SK-N-DZ (cell line): ENCODE measurements around the gene IFNA4. TPM values are rescaled to one million over a fixed set of nuclear protein-coding genes. Genes with fewer than 3 reads are reported as not detected.
"Not testable (repeated sequence)": the region's sequence is repeated elsewhere in the genome, so short reads cannot be mapped to it uniquely, and the experiment has no call there.

Experiments
- DNase-seq: peaks from one replicate; pipeline ENCODE4 v3.0.0-alpha.2; 2015; ENCODE audit warnings: low spot score
- polyA plus RNA-seq, 2 experiments: library from polyadenylated mRNA; depleted of rRNA; stranded (reverse); fragments of >200 nt; gene quantifications; 2 replicates each; pipeline ENCODE4 v1.2.3, GENCODE V29; 2014

IFNA4 gene
- not detected in 2 replicates for polyA plus RNA-seq (2014; cell fraction: cytosol; rRNA removed)
- polyA plus RNA-seq (2014; cell fraction: nucleus; rRNA removed): not detected in 2 replicates

GRCh38 chr9:21187487-21187886 is at the start of gene IFNA4:
Gene IFNA4, minus strand, starts transcription at chr9:21187587. Its CDS starts 56 bp downstream, at chr9:21187531.
- not testable (repeated sequence) for DNase-seq

DNA sequence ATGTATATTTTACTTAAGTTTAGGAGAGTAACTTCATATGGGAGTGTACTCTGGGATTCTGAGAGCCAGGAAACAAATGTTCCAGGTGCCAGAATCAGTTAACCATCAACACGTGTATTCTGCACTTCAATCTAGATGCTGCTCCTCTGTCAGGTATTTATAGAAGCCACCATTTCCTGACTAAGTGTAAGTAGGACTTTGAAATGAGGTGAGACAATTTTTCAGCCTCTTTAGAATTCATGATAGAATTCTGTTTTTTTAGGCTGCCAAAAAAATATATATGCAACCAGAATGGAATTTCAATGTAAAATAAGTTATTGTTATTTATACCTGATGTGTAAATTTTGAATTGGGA is 49.0 kb upstream of the IFNA4 start:
- not testable (repeated sequence) for DNase-seq

- DNase-seq: not testable (repeated sequence)
Observed at GRCh38 chr9:21235468-21236359, 48.3 kb upstream of the IFNA4 start.

DNA sequence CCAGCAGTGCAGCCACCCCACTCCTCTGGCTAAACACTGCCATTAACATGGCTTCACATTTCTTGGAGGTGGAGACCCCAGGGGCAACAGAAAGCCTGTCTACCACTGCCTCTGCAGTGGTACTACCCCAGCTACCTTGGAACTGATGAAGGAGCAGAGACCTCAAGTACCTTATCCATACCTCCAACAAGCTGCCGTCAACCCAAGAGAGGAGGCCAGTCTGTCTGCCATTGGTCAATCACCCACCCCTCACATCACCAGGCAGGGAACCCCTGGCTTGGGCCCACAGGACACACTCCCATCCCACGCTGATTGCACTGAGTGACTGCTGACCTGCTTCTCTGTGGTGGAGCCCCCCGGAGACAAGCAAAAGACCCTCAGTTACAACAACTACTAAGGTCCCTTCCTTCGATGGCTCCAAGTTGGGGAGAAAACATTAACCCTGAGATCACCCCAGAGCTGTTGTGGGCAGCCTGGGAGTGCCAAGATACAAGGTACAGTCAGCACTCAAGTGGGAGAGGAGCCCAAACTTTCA is 46.8 kb upstream of the IFNA4 start:
- no peak for DNase-seq

DNA sequence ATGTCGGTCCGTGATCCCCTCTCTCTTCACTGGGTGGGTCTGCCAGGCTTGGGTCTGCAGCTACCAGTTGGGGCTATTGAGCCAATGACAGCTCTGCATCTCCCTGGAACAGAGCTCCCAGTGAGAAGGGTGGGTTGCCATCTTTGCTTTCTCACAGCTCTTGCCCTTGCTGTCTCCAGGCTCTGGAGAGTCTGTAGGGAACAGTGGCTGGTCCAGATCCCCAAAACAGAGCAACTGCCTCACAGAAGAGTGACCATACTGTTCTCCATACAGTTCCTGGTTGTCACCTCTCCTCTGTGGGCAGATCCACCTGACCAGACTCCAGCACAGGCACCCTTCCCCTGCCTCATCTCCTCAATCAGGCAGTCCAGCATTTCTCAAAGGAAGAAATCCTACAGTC is 45.9 kb upstream of the IFNA4 start:
- DNase-seq: no peak

DNA sequence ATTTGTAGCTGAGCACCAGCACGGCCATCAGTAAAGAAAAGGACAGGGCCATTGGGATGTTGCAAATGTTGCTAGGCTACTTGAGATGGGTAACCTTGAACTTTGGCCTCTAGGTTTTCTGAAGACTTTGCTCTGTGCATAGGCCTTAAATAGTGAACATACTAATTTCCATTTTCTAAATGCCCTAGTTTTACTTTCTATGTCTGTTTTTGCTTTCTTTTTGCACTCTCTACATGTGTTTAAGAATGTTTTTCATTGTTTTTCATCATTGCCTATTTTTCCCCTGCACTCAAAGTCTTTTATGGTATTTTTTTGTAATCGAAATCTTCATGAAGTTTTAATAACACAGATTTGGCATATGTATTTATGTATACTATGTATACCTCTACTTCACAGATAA is 40.7 kb upstream of the IFNA4 start, which contains the start of gene IFNA17:
Gene IFNA17 (minus strand): TSS at position 101 of the 400 bp plus-strand sequence. CDS start 49 bp downstream, at position 52.
- DNase-seq: no peak

DNA sequence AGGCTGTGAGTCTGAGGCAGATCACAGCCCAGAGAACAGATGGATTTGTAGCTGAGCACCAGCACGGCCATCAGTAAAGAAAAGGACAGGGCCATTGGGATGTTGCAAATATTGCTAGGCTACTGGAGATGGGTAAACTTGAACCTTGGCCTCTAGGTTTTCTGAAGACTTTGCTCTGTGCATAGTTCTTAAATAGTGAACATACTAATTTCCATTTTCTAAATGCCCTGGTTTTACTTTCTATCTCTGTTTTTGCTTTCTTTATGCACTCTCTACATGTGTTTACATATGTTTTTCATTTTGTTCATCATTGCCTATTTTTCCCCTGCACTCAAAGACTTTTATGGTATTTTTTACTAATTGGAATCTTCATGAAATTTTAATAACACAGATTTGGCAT is 29.8 kb upstream of the IFNA4 start, which contains the start of gene IFNA16:
Gene IFNA16 (minus strand): TSS at position 101 of the 400 bp plus-strand sequence. CDS start 6 bp downstream, at position 95.
- DNase-seq: not testable (repeated sequence)

DNA sequence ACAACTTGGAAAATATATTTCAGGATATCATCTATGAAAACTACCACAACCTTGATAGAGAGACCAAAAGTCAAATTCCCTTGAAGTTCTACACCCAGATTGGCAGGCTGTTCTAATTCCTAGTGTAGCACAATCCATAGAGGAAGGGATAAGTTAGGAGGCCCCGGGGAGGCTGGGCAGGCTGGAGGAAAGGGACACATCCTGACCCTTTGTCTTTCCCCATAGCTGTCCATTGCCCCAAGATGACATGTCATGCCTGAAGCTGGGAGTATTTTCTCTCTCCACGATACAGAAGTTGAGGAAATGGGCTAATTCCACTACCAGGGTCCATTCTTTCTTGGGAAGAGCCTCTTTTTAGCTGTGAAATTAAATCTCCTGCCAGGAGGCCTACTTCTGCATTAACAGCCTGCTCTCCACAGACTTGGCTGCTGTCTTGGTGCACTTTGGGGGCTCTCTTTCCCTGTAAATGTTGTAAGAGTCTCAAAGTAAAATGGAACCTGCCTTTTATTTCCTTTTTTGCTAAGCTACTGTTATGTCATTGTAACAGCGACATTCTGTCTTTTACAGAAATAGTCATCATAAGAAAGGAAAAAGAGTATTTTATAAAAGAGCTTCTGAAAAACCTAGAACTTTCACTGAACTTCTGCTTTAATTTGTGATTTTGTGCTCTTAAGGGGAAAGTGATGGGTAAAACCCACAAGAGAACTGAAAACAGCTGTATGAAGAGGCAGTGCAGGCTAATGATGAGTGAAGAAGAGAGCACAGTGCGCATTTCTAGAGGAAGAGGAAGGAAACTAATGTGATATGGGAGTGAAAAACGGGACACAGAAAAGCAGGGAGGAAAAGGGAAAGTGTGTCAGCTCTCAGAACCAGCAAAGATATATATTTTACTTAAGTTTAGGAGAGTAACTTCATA is 26.3 kb upstream of the IFNA4 start:
- not testable (repeated sequence) for DNase-seq

DNA sequence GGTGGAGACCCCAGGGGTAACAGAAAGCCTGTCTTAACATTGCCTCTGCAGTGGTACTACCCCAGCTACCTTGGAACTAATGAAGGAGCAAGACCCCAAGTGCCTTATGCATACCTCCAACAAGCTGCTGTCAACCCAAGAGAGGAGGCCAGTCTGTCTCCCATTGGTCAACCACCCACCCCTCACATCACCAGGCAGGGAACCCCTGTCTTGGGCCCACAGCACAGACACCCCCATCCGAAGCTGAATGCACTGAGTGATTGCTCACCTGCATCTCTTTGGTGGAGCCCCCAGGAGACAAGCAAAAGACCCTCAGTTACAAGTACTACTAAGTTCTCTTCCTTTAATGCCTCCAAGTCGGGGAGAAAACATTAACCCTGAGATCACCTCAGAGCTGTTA is 24.8 kb upstream of the IFNA4 start:
- not testable (repeated sequence) for DNase-seq

DNA sequence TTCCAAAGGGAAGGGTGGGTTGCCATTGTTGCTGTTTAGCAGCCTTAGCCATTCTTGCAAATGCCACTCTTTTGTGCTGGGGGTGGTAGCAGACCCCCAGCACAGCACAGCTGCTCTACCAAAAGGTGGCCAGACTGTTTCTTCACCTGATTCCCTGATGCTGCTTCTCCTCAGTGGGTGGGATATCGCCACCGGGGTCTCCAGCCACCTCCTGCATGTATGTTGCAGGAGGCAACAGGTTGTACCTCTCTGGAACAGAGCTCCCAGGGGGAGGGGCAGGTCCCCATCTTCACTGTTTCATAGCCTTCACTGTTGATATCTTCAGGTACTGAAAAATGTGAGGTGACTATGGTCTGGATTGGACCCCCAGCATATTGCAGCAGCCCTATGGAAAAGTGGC is 23.4 kb upstream of the IFNA4 start:
- DNase-seq: not testable (repeated sequence)

- DNase-seq: no peak
Observed at GRCh38 chr9:21210311-21210710, 22.9 kb upstream of the IFNA4 start.

DNA sequence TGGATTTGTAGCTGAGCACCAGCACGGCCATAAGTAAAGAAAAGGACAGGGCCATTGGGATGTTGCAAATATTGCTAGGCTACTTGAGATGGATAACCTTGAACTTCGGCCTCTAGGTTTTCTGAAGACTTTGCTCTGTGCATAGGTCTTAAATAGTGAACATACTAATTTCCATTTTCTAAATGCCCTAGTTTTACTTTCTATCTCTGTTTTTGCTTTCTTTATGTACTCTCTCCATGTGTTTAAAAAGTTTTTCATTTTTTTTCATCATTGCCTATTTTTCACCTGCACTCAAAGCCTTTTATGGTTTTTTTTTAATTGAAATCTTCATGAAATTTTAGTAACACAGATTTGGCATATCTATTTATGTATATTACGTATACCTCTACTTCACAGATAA is 19.7 kb upstream of the IFNA4 start, which contains the start of gene IFNA10:
Gene IFNA10 (minus strand): TSS at position 101 of the 400 bp plus-strand sequence. CDS start 46 bp downstream, at position 55.
- not testable (repeated sequence) for DNase-seq

DNA sequence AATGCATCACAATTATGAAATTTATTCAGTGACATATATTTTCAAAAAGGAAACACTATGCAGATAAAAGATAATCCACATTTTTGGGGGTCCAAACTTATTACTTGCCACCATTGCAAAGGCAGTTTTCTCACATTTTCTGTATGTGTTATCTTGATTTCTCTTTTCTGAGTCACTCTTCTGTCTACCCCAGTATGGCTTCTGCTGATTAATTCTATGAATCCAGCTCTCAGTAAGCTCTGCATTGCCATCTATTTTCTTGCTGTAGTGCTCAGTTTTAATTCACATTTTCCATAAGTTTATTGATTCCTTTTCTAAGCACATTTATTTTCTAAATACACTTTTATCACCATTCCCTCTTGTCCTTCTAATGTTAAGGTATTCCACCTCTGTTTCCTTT is 17.8 kb upstream of the IFNA4 start:
- DNase-seq: no peak

GRCh38 chr9:21202105-21202504 is 14.7 kb upstream of the IFNA4 start, which contains the start of gene IFNA7:
Gene IFNA7, minus strand, starts transcription at chr9:21202205. Its CDS starts 40 bp downstream, at chr9:21202165.
- DNase-seq: not testable (repeated sequence)

DNA sequence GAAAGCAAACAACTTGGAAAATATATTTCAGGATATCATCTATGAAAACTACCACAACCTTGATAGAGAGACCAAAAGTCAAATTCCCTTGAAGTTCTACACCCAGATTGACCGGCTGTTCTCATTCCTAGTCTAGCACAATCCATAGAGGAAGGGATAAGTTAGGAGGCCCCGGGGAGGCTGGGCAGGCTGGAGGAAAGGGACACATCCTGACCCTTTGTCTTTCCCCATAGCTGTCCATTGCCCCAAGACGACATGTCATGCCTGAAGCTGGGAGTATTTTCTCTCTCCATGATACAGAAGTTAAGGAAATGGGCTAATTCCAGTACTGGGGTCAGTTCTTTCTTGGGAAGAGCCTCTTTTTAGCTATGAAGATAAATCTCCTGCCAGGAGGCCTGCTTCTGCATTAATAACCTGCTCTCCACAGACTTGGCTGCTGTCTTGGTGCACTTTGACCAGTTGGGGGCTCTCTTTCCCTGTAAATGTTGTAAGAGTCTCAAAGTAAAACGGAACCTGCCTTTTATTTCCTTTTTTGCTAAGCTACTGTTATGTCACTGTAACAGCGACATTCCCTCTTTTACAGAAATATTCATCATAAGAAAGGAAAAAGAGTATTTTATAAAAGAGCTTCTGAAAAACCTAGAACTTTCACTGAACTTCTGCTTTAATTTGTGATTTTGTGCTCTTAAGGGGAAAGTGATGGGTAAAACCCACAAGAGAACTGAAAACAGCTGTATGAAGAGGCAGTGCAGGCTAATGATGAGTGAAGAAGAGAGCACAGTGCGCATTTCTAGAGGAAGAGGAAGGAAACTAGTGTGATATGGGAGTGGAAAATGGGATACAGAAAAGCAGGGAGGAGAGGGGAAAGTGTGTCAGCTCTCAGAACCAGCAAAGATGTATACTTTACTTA is 7.7 kb upstream of the IFNA4 start:
- DNase-seq: not testable (repeated sequence)

DNA sequence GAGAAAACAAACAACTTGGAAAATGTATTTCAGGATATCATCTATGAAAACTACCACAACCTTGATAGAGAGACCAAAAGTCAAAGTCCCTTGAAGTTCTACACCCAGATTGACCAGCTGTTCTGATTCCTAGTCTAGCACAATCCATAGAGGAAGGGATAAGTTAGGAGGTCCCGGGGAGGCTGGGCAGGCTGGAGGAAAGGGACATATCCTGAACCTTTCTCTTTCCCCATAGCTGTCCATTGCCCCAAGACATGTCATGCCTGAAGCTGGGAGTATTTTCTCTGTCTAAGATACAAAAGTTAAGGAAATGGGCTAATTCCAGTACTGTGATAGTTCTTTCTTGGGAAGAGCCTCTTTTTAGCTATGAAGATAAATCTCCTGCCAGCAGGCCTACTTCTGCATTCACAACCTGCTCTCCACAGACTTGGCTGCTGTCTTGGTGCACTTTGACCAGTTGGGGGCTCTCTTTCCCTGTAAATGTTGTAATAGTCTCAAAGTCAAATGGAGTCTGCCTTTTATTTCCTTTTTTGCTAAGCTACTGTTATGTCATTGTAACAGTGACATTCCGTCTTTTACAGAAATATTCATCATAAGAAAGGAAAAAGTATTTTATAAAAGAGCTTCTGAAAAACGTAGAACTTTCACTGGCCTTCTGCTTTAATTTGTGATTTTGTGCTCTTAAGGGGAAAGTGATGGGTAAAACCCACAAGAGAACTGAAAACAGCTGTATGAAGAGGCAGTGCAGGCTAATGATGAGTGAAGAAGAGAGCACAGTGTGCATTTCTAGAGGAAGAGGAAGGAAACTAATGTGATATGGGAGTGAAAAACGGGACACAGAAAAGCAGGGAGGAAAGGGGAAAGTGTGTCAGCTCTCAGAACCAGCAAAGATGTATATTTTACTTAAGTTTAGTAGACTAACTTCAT is 4.3 kb downstream of the IFNA4 start:
- DNase-seq: not testable (repeated sequence)

- no peak for DNase-seq
Observed at GRCh38 chr9:21174671-21175070, 12.7 kb downstream of the IFNA4 start.

- no peak for DNase-seq
Observed at GRCh38 chr9:21172156-21172555, 15.2 kb downstream of the IFNA4 start.

DNA sequence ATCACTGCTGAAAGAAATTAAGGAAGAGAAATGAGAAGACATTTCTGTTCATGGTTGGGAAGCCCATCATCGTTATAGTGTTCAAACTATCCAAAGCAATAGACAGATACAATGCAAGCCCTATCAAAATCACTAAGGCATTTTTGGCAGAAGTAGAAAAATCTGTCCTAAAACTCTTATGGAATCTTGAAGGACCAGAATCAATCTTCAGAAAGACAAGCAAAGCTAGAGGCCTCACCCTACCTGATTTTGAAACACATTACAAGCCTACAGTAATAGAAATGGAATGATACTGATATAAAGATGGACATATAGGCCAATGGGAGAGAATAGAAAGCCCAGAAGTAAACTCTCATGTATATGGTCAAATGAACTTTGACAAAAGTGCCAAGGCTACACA is 16.0 kb downstream of the IFNA4 start:
- no peak for DNase-seq
